ENCODE results near the gene CYB5B.
A peak's percentile ranks its signal among the peaks of the same experiment; 100 is the strongest.

The CYB5B gene, protein sequence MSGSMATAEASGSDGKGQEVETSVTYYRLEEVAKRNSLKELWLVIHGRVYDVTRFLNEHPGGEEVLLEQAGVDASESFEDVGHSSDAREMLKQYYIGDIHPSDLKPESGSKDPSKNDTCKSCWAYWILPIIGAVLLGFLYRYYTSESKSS

DNA sequence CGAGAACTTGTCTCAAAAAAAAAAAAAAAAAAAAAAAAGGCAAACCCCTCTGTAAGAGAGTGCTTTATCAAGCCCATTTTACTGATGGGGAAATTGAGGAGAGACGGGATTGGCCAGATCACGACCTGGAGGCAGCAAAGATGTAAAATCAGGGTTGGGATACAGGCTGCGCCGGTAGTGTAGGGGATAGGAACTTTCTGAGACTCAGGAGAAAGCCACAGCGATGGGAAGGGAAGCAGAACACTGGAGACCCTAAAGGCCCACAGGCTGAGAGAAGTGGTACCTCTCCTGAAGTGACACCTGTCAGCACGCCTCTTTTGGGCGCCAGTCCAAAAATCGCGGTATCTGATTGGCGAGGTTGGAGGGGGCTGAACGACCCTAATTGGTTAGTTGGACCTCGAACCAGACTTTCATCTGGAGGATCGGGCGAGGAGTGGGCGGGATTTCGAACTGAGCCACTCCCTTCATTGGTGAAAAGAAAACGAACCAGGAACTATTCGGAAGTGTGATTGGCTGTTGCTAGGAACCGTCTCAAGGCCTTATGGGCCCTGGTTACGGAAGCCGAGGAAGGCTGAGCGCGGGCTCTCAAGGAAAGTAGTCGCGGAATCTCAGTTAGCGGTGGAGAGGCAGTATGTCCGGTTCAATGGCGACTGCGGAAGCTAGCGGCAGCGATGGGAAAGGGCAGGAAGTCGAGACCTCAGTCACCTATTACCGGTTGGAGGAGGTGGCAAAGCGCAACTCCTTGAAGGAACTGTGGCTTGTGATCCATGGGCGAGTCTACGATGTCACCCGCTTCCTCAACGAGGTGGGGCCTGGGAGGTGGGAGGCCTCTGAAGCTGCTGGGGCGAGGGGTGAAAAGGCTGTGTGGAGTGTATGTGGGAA lies at the start of gene CYB5B:
TSS of gene CYB5B (plus strand) at position 567 of the 882 bp plus-strand sequence. CDS start at position 632, 65 bp downstream.
- peak; percentile 98 for DNase-seq (ENCODE audit: low spot score)

DNA sequence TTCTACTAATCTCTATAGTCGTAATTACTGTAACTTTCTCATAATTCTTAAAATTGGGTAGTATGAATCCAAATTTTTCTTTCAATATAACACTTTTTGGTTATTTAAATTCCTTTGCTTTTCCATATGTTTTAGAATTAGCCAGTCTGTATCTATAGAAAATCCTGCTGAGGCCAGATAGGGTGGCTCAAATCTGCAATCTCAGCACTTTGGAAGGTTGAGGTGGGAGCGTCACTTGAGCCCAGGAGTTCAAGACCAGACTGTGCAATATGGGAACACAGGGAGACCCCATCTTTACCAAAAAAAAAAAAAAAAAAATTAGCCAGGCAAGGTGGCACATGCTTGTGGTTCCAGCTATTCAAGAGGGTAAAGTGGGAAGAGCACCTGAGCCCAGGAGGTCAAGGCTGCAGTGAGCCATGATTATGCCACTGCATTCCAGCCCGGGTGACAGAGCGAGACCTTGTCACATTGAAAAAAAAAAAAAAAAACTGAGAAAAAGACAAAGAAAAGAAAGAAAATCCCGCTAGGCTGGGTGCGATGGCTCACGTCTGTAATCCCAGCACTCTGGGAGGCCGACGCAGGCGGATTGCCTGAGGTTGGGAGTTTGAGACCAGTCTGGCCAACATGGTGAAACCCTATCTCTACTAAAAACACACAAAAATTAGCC lies 47.9 kb upstream of the CYB5B start:
- no peak for DNase-seq (ENCODE audit: low spot score)

GRCh38 chr16:69378036-69378435 lies 46.4 kb upstream of the CYB5B start:
- no peak for DNase-seq (ENCODE audit: low spot score)

DNA sequence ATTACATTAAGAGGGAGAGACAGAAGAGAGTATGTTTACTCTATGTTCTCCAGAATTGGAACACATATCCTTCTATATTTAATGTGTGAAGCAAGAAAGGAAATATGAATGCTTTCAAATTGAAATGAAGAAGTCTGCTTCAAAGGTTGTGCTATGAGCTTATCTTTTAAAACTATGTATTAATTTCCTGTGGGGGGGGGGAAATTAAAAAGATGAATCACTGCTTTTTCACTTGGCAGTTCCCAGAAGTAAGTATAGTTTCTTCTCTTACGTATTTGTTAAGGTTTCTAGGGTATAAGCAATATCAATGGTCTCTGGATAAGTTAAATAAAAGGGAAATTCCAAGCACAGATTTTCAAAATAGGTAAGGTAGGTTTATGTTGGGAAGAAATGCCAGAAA lies 45.7 kb upstream of the CYB5B start:
- no peak for DNase-seq (ENCODE audit: low spot score)

DNA sequence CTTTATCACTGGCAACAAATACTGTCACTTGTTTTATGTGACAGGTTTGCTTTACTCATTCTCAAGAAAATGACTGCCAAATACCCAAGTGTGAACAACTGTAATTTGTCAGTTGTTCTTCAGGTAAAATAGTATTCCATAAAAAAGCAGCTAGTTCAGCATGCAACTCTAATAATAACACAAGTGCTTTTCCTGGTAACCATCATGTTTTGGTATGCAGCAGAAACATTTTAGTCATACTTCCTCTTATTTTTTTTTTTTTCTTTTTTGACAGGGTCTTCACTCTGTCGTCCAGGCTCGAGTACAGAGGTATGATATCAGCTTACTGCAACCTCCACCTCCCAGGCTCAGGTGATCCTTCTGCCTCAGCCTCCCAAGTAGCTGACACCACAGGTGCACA lies 43.2 kb upstream of the CYB5B start:
- no peak for DNase-seq (ENCODE audit: low spot score)

GRCh38 chr16:69382421-69382820 lies 42.0 kb upstream of the CYB5B start:
- no peak for DNase-seq (ENCODE audit: low spot score)

GRCh38 chr16:69384974-69385373 lies 39.4 kb upstream of the CYB5B start:
- DNase-seq (ENCODE audit: low spot score) = no peak

GRCh38 chr16:69386596-69386995 lies 37.8 kb upstream of the CYB5B start:
- no peak for DNase-seq (ENCODE audit: low spot score)

GRCh38 chr16:69393898-69394849 lies 30.2 kb upstream of the CYB5B start:
- DNase-seq (ENCODE audit: low spot score) = no peak

GRCh38 chr16:69395859-69396186 lies 28.6 kb upstream of the CYB5B start:
- DNase-seq (ENCODE audit: low spot score) = no peak

DNA sequence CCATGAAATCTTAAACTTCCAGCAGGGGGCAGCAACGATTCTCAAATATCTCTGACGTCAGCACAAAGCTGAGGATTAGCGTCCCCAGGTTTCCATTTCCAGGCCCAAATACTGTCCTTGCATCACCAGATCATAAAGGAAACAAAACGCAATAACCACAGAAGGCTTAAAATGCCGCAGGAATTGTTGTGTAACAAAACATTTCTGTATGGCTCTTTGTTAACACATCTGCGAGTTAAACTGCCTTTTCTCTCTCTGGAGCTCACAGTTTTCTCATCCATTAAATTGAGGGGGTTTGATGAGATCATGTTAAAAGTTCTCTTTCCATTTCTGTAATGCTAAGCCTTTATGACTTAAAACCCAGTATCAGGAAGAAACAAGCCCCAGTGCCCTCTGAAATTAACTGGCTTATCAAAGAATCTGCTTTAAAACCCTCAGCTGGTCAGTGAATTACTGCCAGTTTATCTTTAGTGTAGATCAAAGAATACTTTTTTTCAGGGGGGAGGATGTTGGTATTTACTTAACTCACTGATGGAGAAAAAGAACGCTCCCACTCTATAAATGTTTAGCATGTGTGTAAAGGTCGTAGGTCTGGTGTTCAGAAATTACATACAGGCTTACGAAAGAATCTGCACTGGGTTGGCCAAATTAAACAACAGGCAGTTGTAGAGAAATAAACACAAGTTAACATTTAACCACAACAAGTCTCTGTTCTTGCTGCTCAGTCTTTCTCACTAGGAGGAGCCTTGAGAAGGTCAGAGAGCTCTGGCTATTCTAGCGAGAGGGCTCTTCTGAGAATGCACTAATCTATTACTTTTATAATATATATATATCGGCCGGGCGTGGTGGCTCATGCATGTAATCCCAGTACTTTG lies 28.0 kb upstream of the CYB5B start:
- DNase-seq (ENCODE audit: low spot score) = peak; percentile 88

GRCh38 chr16:69397821-69398521 lies 26.4 kb upstream of the CYB5B start:
- DNase-seq (ENCODE audit: low spot score) = peak; percentile 82

- DNase-seq (ENCODE audit: low spot score) = no peak
Measured at GRCh38 chr16:69399361-69399760, 25.1 kb upstream of the CYB5B start.

GRCh38 chr16:69402439-69402838 lies 22.0 kb upstream of the CYB5B start:
- no peak for DNase-seq (ENCODE audit: low spot score)

- no peak for DNase-seq (ENCODE audit: low spot score)
Measured at GRCh38 chr16:69404275-69404805, 20.1 kb upstream of the CYB5B start.

DNA sequence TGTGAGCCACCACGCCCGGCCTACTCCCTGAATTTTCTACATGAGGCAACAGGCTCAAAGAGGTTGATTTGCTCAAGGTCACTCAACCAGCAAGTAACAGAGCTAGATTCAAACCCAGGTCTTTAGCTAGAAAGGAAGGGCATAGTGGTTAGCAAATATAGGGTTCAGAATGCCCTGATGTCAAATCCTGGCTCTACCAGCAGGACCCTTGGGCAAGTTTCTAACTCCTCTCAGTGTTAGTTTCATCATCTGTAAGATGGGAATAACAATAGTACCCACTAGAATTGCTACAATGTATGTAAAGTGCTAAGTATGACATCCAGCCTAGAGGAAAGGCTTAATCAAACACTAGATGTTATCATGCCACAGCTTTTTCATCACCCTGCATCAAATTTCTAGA lies 19.1 kb upstream of the CYB5B start:
- no peak for DNase-seq (ENCODE audit: low spot score)

DNA sequence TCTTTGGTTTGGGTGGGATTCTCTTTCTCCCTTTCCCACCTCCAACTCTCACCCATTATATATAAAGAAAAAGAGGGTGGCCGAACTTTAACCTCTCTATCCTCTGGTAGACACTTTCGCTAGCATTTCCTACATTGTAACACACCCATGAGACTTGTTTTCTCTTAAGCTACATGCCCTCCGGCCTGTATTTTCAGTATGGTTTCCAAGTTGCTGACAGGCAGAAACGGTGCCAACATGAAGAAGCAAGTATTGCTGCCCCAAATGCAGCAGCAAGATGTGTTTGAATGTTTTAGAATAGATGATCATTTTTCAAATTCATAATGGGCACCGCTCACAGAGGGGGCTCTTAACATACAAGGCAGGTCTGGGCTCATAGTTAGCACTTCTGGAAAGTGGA lies 18.7 kb upstream of the CYB5B start:
- no peak for DNase-seq (ENCODE audit: low spot score)

- DNase-seq (ENCODE audit: low spot score) = peak; percentile 56
Measured at GRCh38 chr16:69406780-69407331, 17.6 kb upstream of the CYB5B start.

- no peak for DNase-seq (ENCODE audit: low spot score)
Measured at GRCh38 chr16:69407702-69408323, 16.6 kb upstream of the CYB5B start.
